Stomach (tissue), 4 donors: ENCODE results near the gene MSI2.

Experiments
- CTCF ChIP-seq, 7 experiments: fragments of 450-650 bp in 4 of 7; fragments of 200-600 bp in 3 of 7; sonication (generic) in 3 of 7; IDR thresholded peaks; one replicate each; pipeline ENCODE4 v1.5.1; 2016 to 2019; ENCODE audit warnings: antibody characterized with exemption in 7 of 7, control low read depth in 2 of 7, mild to moderate bottlenecking in 1 of 7
- POLR2A ChIP-seq, 4 donors: fragments of 450-650 bp; IDR thresholded peaks; one replicate each; pipeline ENCODE4 v1.6.1; 2016; ENCODE audit warnings: antibody characterized with exemption in 4 of 4, control low read depth in 2 of 4, mild to moderate bottlenecking in 1 of 4, moderate library complexity in 1 of 4
- POLR2AphosphoS5 ChIP-seq, 3 donors: sonication (generic); formaldehyde crosslinking; IDR thresholded peaks; one replicate each; pipeline ENCODE4 v1.6.1; 2016; ENCODE audit warnings: antibody characterized with exemption in 3 of 3

- TF ChIP-seq CTCF (IDR thresholded peaks at IDR 0.05): no peak
- TF ChIP-seq POLR2A (IDR thresholded peaks at IDR 0.05): no peak
- TF ChIP-seq POLR2AphosphoS5 (IDR thresholded peaks at IDR 0.05): no peak
Observed at GRCh38 chr17:57485916-57486881, 229.9 kb downstream of the MSI2 start.
